Keratinocyte (primary cell): ENCODE results near the gene DENND6B. TPM values are rescaled to one million over a fixed set of nuclear protein-coding genes. Genes with fewer than 3 reads are reported as not detected.

Experiments used
- DNase-seq: peaks from one replicate; pipeline ENCODE4 v3.0.0-alpha.2; 2011; ENCODE audit warnings: low read depth, missing footprints, low spot score
- FAIRE-seq: peaks from 2 replicates; lab custom pipeline; 2011; peaks lifted over from hg19 to GRCh38; lab: Jason Lieb, UNC
- H2AFZ ChIP-seq: 2 replicates; pipeline ENCODE4 v1.6.0; 2012; ENCODE audit warnings: low read length, control low read depth, inconsistent platforms; ENCODE audit not compliant: control insufficient read depth
- H3K27ac ChIP-seq: 2 replicates; pipeline ENCODE4 v1.5.1; 2011; ENCODE audit warnings: low read length; ENCODE audit not compliant: control insufficient read depth, insufficient read depth
- H3K27me3 ChIP-seq: 3 replicates; pipeline ENCODE4 v1.6.0; 2011; ENCODE audit warnings: low read length; ENCODE audit not compliant: control insufficient read depth, insufficient read depth; ENCODE audit errors: extremely low read depth
- H3K36me3 ChIP-seq, 2 experiments: 2 replicates in 1 of 2; 3 replicates in 1 of 2; pipeline ENCODE4 v1.5.1; 2011; ENCODE audit warnings: low read length in 2 of 2, mild to moderate bottlenecking in 1 of 2; ENCODE audit not compliant: control insufficient read depth in 2 of 2, insufficient read depth in 2 of 2; ENCODE audit errors: extremely low read depth in 1 of 2
- H3K4me1 ChIP-seq: 3 replicates; pipeline ENCODE4 v1.5.1; 2011; ENCODE audit warnings: low read length; ENCODE audit not compliant: control insufficient read depth, insufficient read depth; ENCODE audit errors: extremely low read depth
- H3K4me2 ChIP-seq: 3 replicates; pipeline ENCODE4 v1.6.0; 2011; ENCODE audit warnings: low read depth, low read length; ENCODE audit not compliant: control insufficient read depth, insufficient read depth; ENCODE audit errors: extremely low read depth
- H3K4me3 ChIP-seq, 3 experiments: fragments of 200-600 bp in 1 of 3; sonication (generic) in 1 of 3; 2 replicates in 2 of 3; 3 replicates in 1 of 3; pipeline ENCODE4 v1.5.1; 2011 to 2016; ENCODE audit warnings: low read length in 3 of 3, mild to moderate bottlenecking in 3 of 3, control low read depth in 2 of 3, inconsistent platforms in 1 of 3, low read depth in 1 of 3, mixed read lengths in 1 of 3, mixed run types in 1 of 3, moderate library complexity in 1 of 3; ENCODE audit not compliant: control insufficient read depth in 2 of 3, insufficient read depth in 2 of 3; ENCODE audit errors: extremely low read depth in 1 of 3
- H3K79me2 ChIP-seq: 2 replicates; pipeline ENCODE4 v1.6.0; 2012; ENCODE audit warnings: low read length; ENCODE audit not compliant: control insufficient read depth, insufficient read depth
- H3K9ac ChIP-seq: 3 replicates; pipeline ENCODE4 v1.6.0; 2011; ENCODE audit warnings: low read length; ENCODE audit not compliant: control insufficient read depth, insufficient read depth; ENCODE audit errors: extremely low read depth
- H3K9me1 ChIP-seq: 3 replicates; pipeline ENCODE4 v1.6.0; 2011; ENCODE audit warnings: low read length; ENCODE audit not compliant: control insufficient read depth, insufficient read depth; ENCODE audit errors: extremely low read depth
- H3K9me3 ChIP-seq: 2 replicates; pipeline ENCODE4 v1.5.1; 2012; ENCODE audit warnings: low read depth, low read length; ENCODE audit not compliant: control insufficient read depth
- H4K20me1 ChIP-seq: 3 replicates; pipeline ENCODE4 v1.6.0; 2011; ENCODE audit warnings: low read length; ENCODE audit not compliant: control insufficient read depth, insufficient read depth; ENCODE audit errors: extremely low read depth
- CTCF ChIP-seq, 3 experiments: IDR thresholded peaks in 1 of 3; conservative IDR thresholded peaks in 1 of 3; optimal IDR thresholded peaks in 1 of 3; 2 replicates in 2 of 3; 3 replicates in 1 of 3; pipeline versions ENCODE3 to v1.5.1; 2011; ENCODE audit warnings: low read length in 3 of 3, mild to moderate bottlenecking in 3 of 3, moderate library complexity in 2 of 3, control low read depth in 1 of 3, inconsistent platforms in 1 of 3; ENCODE audit not compliant: insufficient read depth in 2 of 3; ENCODE audit errors: extremely low read depth in 1 of 3
- EZH2 ChIP-seq: IDR thresholded peaks from one replicate; pipeline ENCODE4 v1.6.1; 2012; ENCODE audit warnings: inconsistent platforms, mild to moderate bottlenecking, low read length, moderate library complexity
- dilution Hi-C: fragments of 300-500 bp; cut with MboI; formaldehyde crosslinking; loops from one replicate; pipeline ENCODE4 v1.7.0; 2020; ENCODE audit warnings: low sequenced_read_pairs; ENCODE audit not compliant: extremely low pct_ligation_motif_present
- polyA plus RNA-seq, 5 experiments: library from polyadenylated mRNA; depleted of rRNA in 3 of 5; stranded (reverse) in 3 of 5; stranded (forward) in 1 of 5; unstranded in 1 of 5; fragments of >200 nt; gene quantifications; 1 replicate in 1 of 5; 2 replicates in 3 of 5; 3 replicates in 1 of 5; pipeline versions ENCODE4 v1.2.1 to v1.2.3, GENCODE V29; 2011 to 2012; ENCODE audit warnings: missing spikeins in 2 of 5, low read depth in 1 of 5, low replicate concordance in 1 of 5

DENND6B gene
- polyA plus RNA-seq, 1 donor (not counting 4 experiments of a cell fraction or from before 2014, with no cell fraction given): 0.94 TPM

DNA sequence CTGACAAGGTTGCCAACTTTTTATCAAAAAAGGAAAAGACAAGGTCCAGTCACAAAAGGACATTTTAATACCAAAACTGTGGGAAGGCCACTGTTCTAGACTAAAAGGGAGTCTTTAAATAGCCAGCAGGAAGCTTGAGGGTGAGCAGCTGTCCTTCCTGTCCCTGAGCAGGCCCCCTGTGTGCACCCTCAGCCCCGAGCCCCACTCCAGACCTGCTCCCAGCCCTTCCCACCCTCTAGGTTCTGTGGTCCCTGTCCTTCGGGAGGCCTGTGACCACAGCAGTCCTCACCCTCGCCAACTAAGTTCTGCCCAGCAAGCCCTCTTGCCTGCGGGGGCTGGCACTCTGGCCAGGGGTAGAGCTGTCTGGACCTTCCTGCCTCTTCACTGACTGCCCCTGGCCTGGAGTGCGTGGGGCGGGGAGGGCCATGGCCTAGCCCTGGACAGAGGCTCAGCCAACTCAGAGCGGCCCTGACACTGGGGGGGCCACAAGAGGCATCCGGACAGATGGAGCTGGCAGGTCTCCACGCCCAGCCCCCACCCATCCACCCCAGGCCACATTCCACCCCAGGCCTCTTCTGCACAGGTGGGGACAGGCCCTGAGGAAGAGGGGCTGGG is 17.7 kb downstream of the DENND6B start:
- H3K27me3 ChIP-seq: peaks cover 4% of the 10 kb centered on the region
- no peak overlapping the region for H3K4me2 ChIP-seq
- no peak overlapping the region for H3K9ac ChIP-seq
- H3K27ac ChIP-seq: no peak overlapping the region
- no peak for FAIRE-seq
- peaks cover 20% of the 10 kb centered on the region for H3K79me2 ChIP-seq
- no peak overlapping the region for H2AFZ ChIP-seq
- no peaks in the 10 kb centered on the region for H4K20me1 ChIP-seq
- DNase-seq: no peak
- no peak for TF ChIP-seq EZH2
- TF ChIP-seq CTCF (optimal IDR thresholded peaks at IDR 0.05 in 1 of 3, IDR thresholded peaks at IDR 0.05 in 1 of 3, conservative IDR thresholded peaks at IDR 0.05 in 1 of 3; ENCODE audit: extremely low read depth in 1 of 3, insufficient read depth in 2 of 3, low read length in 3 of 3): no peak
- peaks cover 15% of the 10 kb centered on the region for H3K4me1 ChIP-seq
- dilution Hi-C loops: no loop called here
- no peaks in the 10 kb centered on the region for H3K36me3 ChIP-seq
- H3K9me1 ChIP-seq: no peaks in the 10 kb centered on the region
- no peak overlapping the region for H3K4me3 ChIP-seq
- H3K9me3 ChIP-seq: no peaks in the 10 kb centered on the region

DNA sequence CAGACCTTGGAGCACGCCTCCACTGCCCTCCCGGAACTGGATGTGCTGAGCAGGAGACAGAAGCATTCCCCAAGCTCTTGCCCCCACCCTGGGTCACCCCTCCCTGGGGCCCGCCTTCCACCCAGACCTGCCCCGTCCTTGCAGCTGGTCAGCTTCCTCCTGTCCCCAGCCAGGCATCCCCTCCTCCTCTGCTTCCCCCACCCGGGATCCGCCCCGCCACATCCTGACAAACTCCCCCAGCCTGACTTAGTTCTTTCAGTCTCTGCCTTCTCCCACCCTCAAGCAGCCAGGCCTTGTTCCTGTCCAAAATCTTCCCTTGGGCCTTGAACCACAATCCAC is 18.2 kb downstream of the DENND6B start:
- Histone ChIP-seq H3K4me2 (no peak overlapping the region), H3K9me3 (no peaks in the 10 kb centered on the region), H3K9ac (no peak overlapping the region), H3K27me3 (peaks cover 4% of the 10 kb centered on the region), H3K4me3 (no peak overlapping the region), H3K36me3 (no peaks in the 10 kb centered on the region), H4K20me1 (no peaks in the 10 kb centered on the region), H2AFZ (no peak overlapping the region), H3K9me1 (no peaks in the 10 kb centered on the region), H3K79me2 (peaks cover 26% of the 10 kb centered on the region), H3K4me1 (peaks cover 20% of the 10 kb centered on the region), H3K27ac (no peak overlapping the region)
- dilution Hi-C loops: no loop called here
- DNase-seq (no peak), FAIRE-seq (no peak)
- no peak for TF ChIP-seq CTCF (optimal IDR thresholded peaks at IDR 0.05 in 1 of 3, IDR thresholded peaks at IDR 0.05 in 1 of 3, conservative IDR thresholded peaks at IDR 0.05 in 1 of 3; ENCODE audit: extremely low read depth in 1 of 3, insufficient read depth in 2 of 3, low read length in 3 of 3)
